Activated CD8-positive, alpha-beta T cell treated with anti-CD3 and anti-CD28 coated beads, Interleukin-2, amount 10 ng/mL, durations not matched to agents 7 days and 5 days (primary cell): Measurements from ENCODE around the gene ECE2. TPM values are rescaled to one million over a fixed set of nuclear protein-coding genes. Genes with fewer than 3 reads are reported as not detected.

ENCODE experiments used
- microRNA-seq: library from miRNA; unstranded; fragments of <30 nt; microRNA quantifications from one replicate; pipeline ENCODE4 v1.2.0, GENCODE V29; 2022
- total RNA-seq, 2 experiments: library from RNA; stranded (reverse); gene quantifications; one replicate each; pipeline ENCODE4 v1.2.3, GENCODE V29; 2021

The ECE2 gene
- total RNA-seq, 2 experiments from 2014 or later: not detected

Small RNA genes within 50 kb of the gene (microRNA-seq; reads per million reads assigned to microRNA genes)
- 2.3 reads per million for gene MIR1224

Other genes starting within 250 kb of the ECE2 start
- not detected for gene HTR3D, start 244.3 kb upstream of the ECE2 start, total RNA-seq
- gene HTR3C, start 223.0 kb upstream of the ECE2 start, total RNA-seq: not detected
- gene HTR3E, start 179.0 kb upstream of the ECE2 start, total RNA-seq: not detected
- 10 to 100 TPM; 55.1 to 55.4 TPM for gene EIF2B5, start 140.7 kb upstream of the ECE2 start, total RNA-seq
- 10 to 100 TPM; 31.2 to 32.6 TPM for gene DVL3, start 120.6 kb upstream of the ECE2 start, total RNA-seq
- gene AP2M1, start 101.2 kb upstream of the ECE2 start, total RNA-seq: 100 to 1,000 TPM; 228 to 231 TPM
- gene ABCF3, start 89.8 kb upstream of the ECE2 start, total RNA-seq: 10 to 100 TPM; 56.6 to 57.8 TPM
- gene VWA5B2, start 46.4 kb upstream of the ECE2 start, total RNA-seq: not detected
- 10 to 100 TPM; 38.1 to 43.8 TPM for gene ALG3, start 27.1 kb upstream of the ECE2 start, total RNA-seq
- gene EEF1AKMT4, start 26.4 kb upstream of the ECE2 start, total RNA-seq: 1 to 10 TPM; 4.5 to 4.7 TPM
- not detected for gene CAMK2N2, start 14.5 kb upstream of the ECE2 start, total RNA-seq
- 100 to 1,000 TPM; 207 to 209 TPM for gene PSMD2, start 23.2 kb downstream of the ECE2 start, total RNA-seq
- 100 to 1,000 TPM; 339 to 348 TPM for gene EIF4G1, start 38.6 kb downstream of the ECE2 start, total RNA-seq
- 1 to 10 TPM; 3.1 to 3.2 TPM for gene FAM131A, start 61.6 kb downstream of the ECE2 start, total RNA-seq
- gene CLCN2, start 85.6 kb downstream of the ECE2 start, total RNA-seq: 1 to 10 TPM; 4.7 to 4.8 TPM
- gene POLR2H, start 85.7 kb downstream of the ECE2 start, total RNA-seq: 100 to 1,000 TPM; 101 to 103 TPM
- gene THPO, start 102.2 kb downstream of the ECE2 start, total RNA-seq: not detected
- not detected for gene CHRD, start 104.0 kb downstream of the ECE2 start, total RNA-seq